ENCODE measurements around the gene CLN6. TPM values are rescaled to one million over a fixed set of nuclear protein-coding genes. Genes with fewer than 3 reads are reported as not detected.
A peak's percentile ranks its signal among the peaks of the same experiment; 100 is the strongest.
"Not testable (repeated sequence)": the region's sequence is repeated elsewhere in the genome, so short reads cannot be mapped to it uniquely, and the experiment has no call there.

CLN6 gene
- total RNA-seq, 1 donor from 2014 or later = 31.5 TPM

- TF ChIP-seq CTCF (IDR thresholded peaks at IDR 0.05) = no peak
These were observed 15.3 kb downstream of the CLN6 start for GRCh38 chr15:68213991-68214837.

DNA sequence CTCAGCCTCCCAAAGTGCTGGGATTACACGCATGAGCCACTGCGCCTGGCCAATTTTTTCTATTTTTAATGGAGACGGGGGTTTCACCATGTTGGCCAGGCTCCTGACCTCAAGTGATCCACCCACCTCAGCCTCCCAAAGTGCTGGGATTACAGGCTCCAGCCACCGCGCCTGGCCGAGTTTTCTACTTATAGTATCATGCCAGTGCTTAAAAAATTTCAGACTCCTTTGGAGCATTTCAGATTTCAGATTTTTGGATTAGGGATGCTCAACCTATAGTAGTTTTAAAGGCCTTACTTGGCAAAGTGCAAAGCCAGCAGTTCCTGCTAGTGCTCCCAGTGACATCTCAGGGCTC is 16.1 kb downstream of the CLN6 start:
- H3K27me3 ChIP-seq; DNase-seq; H3K4me3 ChIP-seq; ATAC-seq; H3K27ac ChIP-seq; H3K9me3 ChIP-seq; intact Hi-C loops (cut with DNase I); H3K4me1 ChIP-seq; H3K36me3 ChIP-seq: not testable (repeated sequence)

More at GRCh38 chr15:68213991-68214837, 15.3 kb downstream of the CLN6 start:
- DNase-seq (no peak), ATAC-seq (no peak)
- H3K36me3 ChIP-seq = no peaks in the 10 kb centered on the region
- no peak overlapping the region for H3K4me3 ChIP-seq
- no peaks in the 10 kb centered on the region for H3K9me3 ChIP-seq
- H3K27me3 ChIP-seq = no peaks in the 10 kb centered on the region
- intact Hi-C loops (cut with DNase I) = no loop called here
- H3K27ac ChIP-seq = no peak overlapping the region
- H3K4me1 ChIP-seq = peaks cover 7% of the 10 kb centered on the region

DNA sequence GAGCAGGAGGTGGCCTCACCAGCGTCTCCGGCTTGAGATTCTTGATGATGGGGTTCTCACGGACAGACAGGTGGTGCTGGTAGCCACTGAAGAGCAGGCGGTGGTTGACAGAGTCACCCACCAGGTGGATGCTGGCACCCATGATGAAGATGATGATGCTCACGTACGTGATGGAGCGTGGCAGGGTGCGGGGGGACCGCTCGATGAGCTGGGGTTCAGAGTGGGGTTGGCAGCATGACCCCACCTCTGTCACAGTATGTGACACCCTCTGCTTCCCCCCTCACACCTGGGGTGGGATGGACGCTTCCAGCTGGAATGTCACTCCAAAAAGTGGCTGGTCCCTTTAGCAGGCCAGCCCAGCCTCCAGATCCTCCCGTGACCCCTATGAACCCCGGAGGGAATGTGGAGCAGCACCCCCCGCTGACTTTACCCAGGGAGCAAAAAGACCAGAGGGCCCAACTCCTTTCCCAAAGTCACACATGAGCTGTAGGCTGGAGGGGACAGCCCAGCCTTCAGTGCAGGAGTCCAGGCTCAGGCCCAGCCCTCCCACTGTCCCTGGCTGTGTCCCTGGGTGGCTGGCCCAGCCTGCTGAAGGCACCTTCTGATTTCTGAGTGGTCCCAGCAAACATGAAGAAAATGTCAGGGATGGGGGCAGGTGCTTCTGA is 17.7 kb downstream of the CLN6 start:
- H3K4me3 ChIP-seq = no peak overlapping the region
- no peaks in the 10 kb centered on the region for H3K9me3 ChIP-seq
- no peaks in the 10 kb centered on the region for H3K27me3 ChIP-seq
- no peak overlapping the region for H3K27ac ChIP-seq
- no peaks in the 10 kb centered on the region for H3K36me3 ChIP-seq
- ATAC-seq = no peak
- H3K4me1 ChIP-seq = peaks cover 7% of the 10 kb centered on the region
- DNase-seq = no peak
- TF ChIP-seq CTCF (IDR thresholded peaks at IDR 0.05) = no peak
- intact Hi-C loops (cut with DNase I) = no loop called here

DNA sequence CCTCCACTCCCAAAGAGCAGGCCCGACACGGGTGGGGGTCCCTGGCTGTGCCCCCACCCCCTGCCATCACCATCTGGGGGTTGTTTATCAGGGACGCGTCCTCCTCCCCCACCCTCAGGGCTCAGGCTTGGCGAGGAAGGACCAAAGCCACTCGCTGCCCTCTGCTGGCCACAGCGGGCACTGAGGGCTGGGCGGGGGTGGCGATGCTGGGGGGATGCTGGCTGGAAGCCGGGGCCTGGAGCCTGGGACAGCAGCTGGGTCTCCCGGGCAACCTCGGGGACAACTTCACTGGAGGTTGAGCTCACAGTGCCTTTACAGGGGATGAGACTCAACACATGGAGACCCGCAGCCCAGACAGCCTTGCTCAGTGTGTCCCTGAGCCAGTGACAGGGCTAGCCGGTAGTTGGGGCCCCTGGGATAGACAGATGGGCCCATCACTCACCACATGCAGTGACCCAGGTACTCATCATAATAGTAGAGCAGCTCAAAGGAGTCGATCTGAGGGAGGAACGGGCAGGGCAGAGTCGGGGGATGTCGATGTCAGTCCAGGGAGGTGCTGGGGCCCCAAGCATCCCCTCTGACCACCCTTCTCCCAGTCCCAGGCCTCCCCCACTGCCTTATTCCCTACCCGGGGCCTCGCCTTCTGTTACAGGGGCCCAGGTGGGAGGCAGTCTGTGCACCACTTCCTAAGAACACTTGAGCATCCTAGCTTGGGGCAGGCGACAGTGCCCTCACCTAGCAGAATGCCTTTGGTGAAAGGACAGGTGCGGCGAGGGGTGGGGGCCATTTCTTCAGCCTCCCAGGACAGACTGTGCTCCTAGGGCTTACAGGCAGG is 18.5 kb downstream of the CLN6 start:
- no peak overlapping the region for H3K4me3 ChIP-seq
- intact Hi-C loops (cut with DNase I) = no loop called here
- no peaks in the 10 kb centered on the region for H3K36me3 ChIP-seq
- peaks cover 10% of the 10 kb centered on the region for H3K4me1 ChIP-seq
- ATAC-seq (peak; percentile 66), DNase-seq (peak; percentile 80)
- no peaks in the 10 kb centered on the region for H3K27me3 ChIP-seq
- TF ChIP-seq CTCF (IDR thresholded peaks at IDR 0.05) = peak; percentile 82
- H3K9me3 ChIP-seq = no peaks in the 10 kb centered on the region
- H3K27ac ChIP-seq = no peak overlapping the region

- TF ChIP-seq CTCF (IDR thresholded peaks at IDR 0.05) = no peak
- Histone ChIP-seq H3K36me3 (no peaks in the 10 kb centered on the region), H3K9me3 (no peaks in the 10 kb centered on the region), H3K4me1 (peaks cover 17% of the 10 kb centered on the region), H3K27me3 (no peaks in the 10 kb centered on the region), H3K27ac (no peak overlapping the region), H3K4me3 (no peak overlapping the region)
- DNase-seq (peak; percentile 44), ATAC-seq (no peak)
- intact Hi-C loops (cut with DNase I) = no loop called here
These were observed 19.1 kb downstream of the CLN6 start for GRCh38 chr15:68210409-68210756.
